Osteoblast (primary cell): Measurements from ENCODE around the gene ABLIM1. TPM values are rescaled to one million over a fixed set of nuclear protein-coding genes. Genes with fewer than 3 reads are reported as not detected.

Experiments used
- DNase-seq: peaks from one replicate; pipeline ENCODE4 v3.0.0; 2011; ENCODE audit warnings: low spot score, mixed read lengths; ENCODE audit not compliant: insufficient read length; ENCODE audit errors: missing footprints
- H2AFZ ChIP-seq: 2 replicates; pipeline ENCODE4 v1.6.0; 2011; ENCODE audit warnings: mild to moderate bottlenecking, low read length
- H3K27ac ChIP-seq: 2 replicates; pipeline ENCODE4 v1.5.1; 2011; ENCODE audit warnings: mild to moderate bottlenecking, low read depth, low read length, moderate library complexity
- H3K27me3 ChIP-seq: 2 replicates; pipeline ENCODE4 v1.6.0; 2012; ENCODE audit warnings: mild to moderate bottlenecking, control low read depth, inconsistent platforms, low read length, moderate library complexity; ENCODE audit not compliant: insufficient read depth
- H3K36me3 ChIP-seq: 2 replicates; pipeline ENCODE4 v1.5.1; 2011; ENCODE audit warnings: mild to moderate bottlenecking, low read length, control low read depth, moderate library complexity; ENCODE audit not compliant: insufficient read depth
- H3K4me1 ChIP-seq: 2 replicates; pipeline ENCODE4 v1.5.1; 2011; ENCODE audit warnings: mild to moderate bottlenecking, low read length, control low read depth, moderate library complexity; ENCODE audit not compliant: insufficient read depth
- H3K4me2 ChIP-seq: 2 replicates; pipeline ENCODE4 v1.6.0; 2011; ENCODE audit warnings: mild to moderate bottlenecking, low read length; ENCODE audit not compliant: insufficient read depth
- H3K4me3 ChIP-seq: fragments of 200-600 bp; sonication (generic); 3 replicates; pipeline ENCODE4 v1.5.1; 2012; ENCODE audit warnings: mild to moderate bottlenecking, low read length, inconsistent platforms; ENCODE audit not compliant: insufficient read depth
- H3K79me2 ChIP-seq: 2 replicates; pipeline ENCODE4 v1.6.0; 2012; ENCODE audit warnings: mild to moderate bottlenecking, low read length, control low read depth, inconsistent platforms; ENCODE audit not compliant: insufficient read depth
- H3K9me3 ChIP-seq: 2 replicates; pipeline ENCODE4 v1.5.1; 2011; ENCODE audit warnings: low read depth, low read length, control low read depth
- H4K20me1 ChIP-seq: 2 replicates; pipeline ENCODE4 v1.6.0; 2012; ENCODE audit warnings: mild to moderate bottlenecking, low read length, control low read depth; ENCODE audit not compliant: insufficient read depth
- total RNA-seq: library from RNA; depleted of rRNA; stranded (reverse); fragments of >200 nt; gene quantifications from 2 replicates; pipeline ENCODE4 v1.2.3, GENCODE V29; 2012
- TF ChIP-seq, protein P1 (sequence below): IDR thresholded peaks from 2 replicates; pipeline ENCODE4 v1.5.1; 2011; ENCODE audit warnings: mild to moderate bottlenecking, low read depth, low read length, moderate library complexity; ENCODE audit errors: extremely low read depth

The ABLIM1 gene
- total RNA-seq, 1 donor: 11.2 TPM

GRCh38 chr10:114501650-114502049 is 156.4 kb downstream of the ABLIM1 start:
- no peaks in the 10 kb centered on the region for H3K4me1 ChIP-seq
- H3K79me2 ChIP-seq: no peaks in the 10 kb centered on the region
- no peak for DNase-seq
- TF ChIP-seq, protein P1, sequence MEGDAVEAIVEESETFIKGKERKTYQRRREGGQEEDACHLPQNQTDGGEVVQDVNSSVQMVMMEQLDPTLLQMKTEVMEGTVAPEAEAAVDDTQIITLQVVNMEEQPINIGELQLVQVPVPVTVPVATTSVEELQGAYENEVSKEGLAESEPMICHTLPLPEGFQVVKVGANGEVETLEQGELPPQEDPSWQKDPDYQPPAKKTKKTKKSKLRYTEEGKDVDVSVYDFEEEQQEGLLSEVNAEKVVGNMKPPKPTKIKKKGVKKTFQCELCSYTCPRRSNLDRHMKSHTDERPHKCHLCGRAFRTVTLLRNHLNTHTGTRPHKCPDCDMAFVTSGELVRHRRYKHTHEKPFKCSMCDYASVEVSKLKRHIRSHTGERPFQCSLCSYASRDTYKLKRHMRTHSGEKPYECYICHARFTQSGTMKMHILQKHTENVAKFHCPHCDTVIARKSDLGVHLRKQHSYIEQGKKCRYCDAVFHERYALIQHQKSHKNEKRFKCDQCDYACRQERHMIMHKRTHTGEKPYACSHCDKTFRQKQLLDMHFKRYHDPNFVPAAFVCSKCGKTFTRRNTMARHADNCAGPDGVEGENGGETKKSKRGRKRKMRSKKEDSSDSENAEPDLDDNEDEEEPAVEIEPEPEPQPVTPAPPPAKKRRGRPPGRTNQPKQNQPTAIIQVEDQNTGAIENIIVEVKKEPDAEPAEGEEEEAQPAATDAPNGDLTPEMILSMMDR: no peak
- no peak overlapping the region for H3K4me3 ChIP-seq
- H3K36me3 ChIP-seq: no peaks in the 10 kb centered on the region
- H3K4me2 ChIP-seq: no peak overlapping the region
- H2AFZ ChIP-seq: no peak overlapping the region
- no peaks in the 10 kb centered on the region for H3K27me3 ChIP-seq
- no peaks in the 10 kb centered on the region for H4K20me1 ChIP-seq
- no peak overlapping the region for H3K27ac ChIP-seq
- no peaks in the 10 kb centered on the region for H3K9me3 ChIP-seq

- Histone ChIP-seq H3K4me3 (no peak overlapping the region), H3K4me1 (no peaks in the 10 kb centered on the region), H4K20me1 (no peaks in the 10 kb centered on the region), H2AFZ (no peak overlapping the region), H3K27me3 (no peaks in the 10 kb centered on the region), H3K9me3 (no peaks in the 10 kb centered on the region), H3K36me3 (no peaks in the 10 kb centered on the region), H3K79me2 (no peaks in the 10 kb centered on the region), H3K4me2 (no peak overlapping the region), H3K27ac (no peak overlapping the region)
- TF ChIP-seq, protein P1: no peak
- DNase-seq: no peak
Measured at GRCh38 chr10:114500643-114501042, 157.4 kb downstream of the ABLIM1 start.

GRCh38 chr10:114499630-114500190 is 158.4 kb downstream of the ABLIM1 start:
- Histone ChIP-seq H3K4me3 (no peak overlapping the region), H3K27me3 (no peaks in the 10 kb centered on the region), H3K79me2 (no peaks in the 10 kb centered on the region), H3K9me3 (no peaks in the 10 kb centered on the region), H3K4me1 (no peaks in the 10 kb centered on the region), H3K4me2 (no peak overlapping the region), H4K20me1 (no peaks in the 10 kb centered on the region), H2AFZ (no peak overlapping the region), H3K36me3 (no peaks in the 10 kb centered on the region), H3K27ac (no peak overlapping the region)
- TF ChIP-seq, protein P1: no peak
- no peak for DNase-seq

- H3K79me2 ChIP-seq: no peaks in the 10 kb centered on the region
- H4K20me1 ChIP-seq: no peaks in the 10 kb centered on the region
- H3K4me1 ChIP-seq: no peaks in the 10 kb centered on the region
- no peak overlapping the region for H3K27ac ChIP-seq
- DNase-seq: no peak
- H3K27me3 ChIP-seq: no peaks in the 10 kb centered on the region
- no peaks in the 10 kb centered on the region for H3K36me3 ChIP-seq
- H3K9me3 ChIP-seq: no peaks in the 10 kb centered on the region
- TF ChIP-seq, protein P1: no peak
- H2AFZ ChIP-seq: no peak overlapping the region
- no peak overlapping the region for H3K4me3 ChIP-seq
- H3K4me2 ChIP-seq: no peak overlapping the region
Measured at GRCh38 chr10:114499116-114499515, 159.0 kb downstream of the ABLIM1 start.
